HFFc6 (cell line): ENCODE measurements around the gene CCDC158. TPM values are rescaled to one million over a fixed set of nuclear protein-coding genes. Genes with fewer than 3 reads are reported as not detected.

Experiments used
- DNase-seq: peaks from one replicate; pipeline ENCODE4 v3.0.0-alpha.2; 2018
- H3K27ac Mint-ChIP-seq: 2 replicates; pipeline ENCODE4 v1.8.0; 2020; ENCODE audit warnings: mild to moderate bottlenecking, mixed read lengths
- H3K27me3 Mint-ChIP-seq: 2 replicates; pipeline ENCODE4 v1.8.0; 2021; ENCODE audit warnings: mild to moderate bottlenecking, moderate library complexity, mixed read lengths; ENCODE audit not compliant: insufficient read depth
- H3K36me3 Mint-ChIP-seq: 2 replicates; pipeline ENCODE4 v1.8.0; 2021; ENCODE audit warnings: low read depth, mixed read lengths
- H3K4me1 Mint-ChIP-seq: 2 replicates; pipeline ENCODE4 v1.8.0; 2020; ENCODE audit warnings: low read depth, mixed read lengths
- H3K4me3 Mint-ChIP-seq: 2 replicates; pipeline ENCODE4 v1.8.0; 2020; ENCODE audit warnings: mild to moderate bottlenecking, moderate library complexity, mixed read lengths
- H3K9me3 Mint-ChIP-seq: 2 replicates; pipeline ENCODE4 v1.8.0; 2020; ENCODE audit warnings: mild to moderate bottlenecking, mixed read lengths
- total RNA-seq, 6 experiments: library from RNA; stranded (reverse); fragmentation: NEBNext Ultra II Directional; extraction: Animal tissue kit (Norgen Biotek cat#: 25700); gene quantifications; 2 replicates in 1 of 6; 3 replicates in 5 of 6; pipeline ENCODE4 v1.2.3, GENCODE V29; 2021
- TF ChIP-seq, protein P1 (sequence below): fragments of 200-600 bp; sonication (generic); IDR thresholded peaks from 2 replicates; pipeline ENCODE4 v1.5.0; 2021; ENCODE audit warnings: antibody characterized with exemption, mild to moderate bottlenecking

Gene CCDC158
- total RNA-seq, 6 experiments from 2014 or later: 0.05 TPM; not detected in 5

DNA sequence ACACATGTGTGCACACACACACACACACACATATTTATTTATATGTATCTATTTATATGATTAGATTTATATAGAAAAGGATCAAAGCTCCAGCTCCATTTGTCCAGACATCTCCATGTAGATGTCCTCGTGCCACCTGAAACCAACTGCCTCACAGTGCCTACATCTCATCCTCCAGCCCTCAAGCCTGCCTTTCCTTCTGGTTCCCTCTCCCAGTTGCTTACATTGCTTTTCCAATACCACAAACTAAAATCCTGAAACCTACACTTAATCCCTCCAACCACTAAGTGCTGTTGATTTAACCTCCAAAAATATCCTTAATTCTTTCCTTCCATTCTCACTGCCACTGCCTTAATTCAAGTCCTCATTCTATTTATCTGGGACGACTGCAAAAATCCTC lies 63.0 kb downstream of the CCDC158 start:
- peaks cover 11% of the 10 kb centered on the region for H3K9me3 Mint-ChIP-seq

DNA sequence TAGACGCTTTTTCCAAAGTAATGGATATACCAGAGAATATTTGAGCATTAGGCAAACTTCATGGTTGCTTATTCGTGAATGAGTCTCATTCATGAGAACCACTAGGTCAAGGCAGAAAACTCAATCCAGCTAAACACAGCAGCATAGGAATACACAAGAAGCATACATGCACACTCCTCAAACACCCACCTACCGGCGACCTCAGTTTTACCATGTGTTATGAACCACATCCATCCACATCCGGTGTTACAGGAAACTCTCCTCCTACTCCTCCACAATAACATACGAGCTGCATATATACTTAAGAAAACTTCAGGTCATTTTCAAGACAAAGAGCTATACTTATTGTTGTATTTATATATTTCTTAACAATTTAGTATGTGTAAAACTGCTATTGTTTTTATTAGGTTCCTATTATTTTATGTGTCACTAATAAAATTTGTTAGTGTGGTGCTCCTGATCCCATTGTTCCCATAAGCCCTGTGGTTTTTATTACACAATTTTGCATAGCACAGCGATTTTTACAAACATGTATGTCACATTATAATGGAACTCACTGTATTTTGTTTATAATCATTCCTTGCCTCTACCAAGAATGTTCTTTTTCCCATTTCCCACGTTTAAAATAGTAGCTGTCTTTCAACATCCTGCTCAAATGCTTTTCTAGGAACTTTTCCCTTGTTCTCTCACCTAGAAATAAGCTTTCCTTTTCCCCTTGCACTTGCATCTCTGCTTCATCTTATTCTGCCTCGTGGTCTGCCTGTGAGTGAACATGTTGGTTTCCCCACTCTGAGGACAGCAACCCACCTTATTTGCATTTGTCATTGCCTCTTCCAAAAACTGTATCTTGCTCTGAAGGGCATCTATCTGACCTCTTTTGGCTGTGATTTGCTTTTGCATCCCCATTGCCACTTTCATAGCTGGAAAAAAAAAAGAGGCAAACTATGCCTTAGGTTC lies 66.1 kb downstream of the CCDC158 start:
- Mint-ChIP-seq H3K27ac (no peak overlapping the region), H3K36me3 (no peaks in the 10 kb centered on the region; the same call in 1 of the 2 replicates), H3K4me3 (no peak overlapping the region), H3K9me3 (peaks cover 4% of the 10 kb centered on the region; the same call in 1 of the 2 replicates), H3K4me1 (no peaks in the 10 kb centered on the region), H3K27me3 (peaks cover 18% of the 10 kb centered on the region)
- no peak for DNase-seq
- TF ChIP-seq, protein P1, sequence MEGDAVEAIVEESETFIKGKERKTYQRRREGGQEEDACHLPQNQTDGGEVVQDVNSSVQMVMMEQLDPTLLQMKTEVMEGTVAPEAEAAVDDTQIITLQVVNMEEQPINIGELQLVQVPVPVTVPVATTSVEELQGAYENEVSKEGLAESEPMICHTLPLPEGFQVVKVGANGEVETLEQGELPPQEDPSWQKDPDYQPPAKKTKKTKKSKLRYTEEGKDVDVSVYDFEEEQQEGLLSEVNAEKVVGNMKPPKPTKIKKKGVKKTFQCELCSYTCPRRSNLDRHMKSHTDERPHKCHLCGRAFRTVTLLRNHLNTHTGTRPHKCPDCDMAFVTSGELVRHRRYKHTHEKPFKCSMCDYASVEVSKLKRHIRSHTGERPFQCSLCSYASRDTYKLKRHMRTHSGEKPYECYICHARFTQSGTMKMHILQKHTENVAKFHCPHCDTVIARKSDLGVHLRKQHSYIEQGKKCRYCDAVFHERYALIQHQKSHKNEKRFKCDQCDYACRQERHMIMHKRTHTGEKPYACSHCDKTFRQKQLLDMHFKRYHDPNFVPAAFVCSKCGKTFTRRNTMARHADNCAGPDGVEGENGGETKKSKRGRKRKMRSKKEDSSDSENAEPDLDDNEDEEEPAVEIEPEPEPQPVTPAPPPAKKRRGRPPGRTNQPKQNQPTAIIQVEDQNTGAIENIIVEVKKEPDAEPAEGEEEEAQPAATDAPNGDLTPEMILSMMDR: no peak

More for the DNA sequence above, 63.0 kb downstream of the CCDC158 start:
- Mint-ChIP-seq H3K4me1 (no peaks in the 10 kb centered on the region), H3K27ac (no peak overlapping the region), H3K27me3 (peaks cover 18% of the 10 kb centered on the region), H3K4me3 (no peak overlapping the region), H3K36me3 (no peaks in the 10 kb centered on the region; the same call in 1 of the 2 replicates)
- DNase-seq: no peak
- TF ChIP-seq, protein P1: no peak

DNA sequence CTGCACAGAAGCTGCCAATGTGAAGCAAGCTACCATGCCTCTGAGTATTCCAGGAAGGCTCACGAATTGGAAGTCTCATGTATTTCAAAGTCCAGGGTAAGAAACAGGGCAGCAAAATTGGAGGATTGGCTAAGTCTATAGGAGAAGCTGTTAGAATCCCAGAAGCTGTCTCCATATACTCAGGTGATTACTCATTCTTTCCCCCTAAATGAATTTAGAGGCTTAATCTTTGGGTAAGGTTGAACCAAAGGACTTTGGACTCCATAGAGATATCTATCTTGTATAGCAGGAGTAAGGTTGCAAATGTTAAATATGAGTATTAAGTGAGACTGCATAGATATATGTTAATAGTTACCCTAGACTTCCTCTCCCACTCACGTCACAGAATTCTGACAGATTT lies 78.1 kb downstream of the CCDC158 start:
- Mint-ChIP-seq H3K27ac (no peak overlapping the region), H3K36me3 (no peaks in the 10 kb centered on the region), H3K4me1 (peaks cover 5% of the 10 kb centered on the region), H3K4me3 (no peak overlapping the region), H3K9me3 (peaks cover 7% of the 10 kb centered on the region; the same call in 1 of the 2 replicates), H3K27me3 (peaks cover 26% of the 10 kb centered on the region)
- TF ChIP-seq, protein P1: no peak
- no peak for DNase-seq

DNA sequence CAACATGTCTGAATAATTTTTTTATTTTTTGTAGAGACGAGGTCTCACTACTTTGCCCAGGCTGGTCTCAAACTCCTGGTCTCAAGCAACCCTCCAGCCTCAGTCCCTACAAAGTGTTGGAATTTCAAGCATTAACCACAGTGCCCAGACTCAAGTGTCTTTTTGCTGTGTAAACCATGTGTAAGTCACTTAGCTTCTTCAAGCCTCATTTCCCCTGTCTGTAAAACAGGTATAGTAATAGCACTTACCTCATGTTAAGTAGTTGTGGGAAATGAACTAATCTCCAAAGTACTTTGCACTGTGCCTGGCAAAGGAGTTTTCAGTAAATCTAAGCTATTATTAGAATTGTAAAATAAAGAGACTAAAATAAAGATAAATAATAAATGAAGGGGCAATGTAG lies 78.8 kb downstream of the CCDC158 start:
- TF ChIP-seq, protein P1: no peak
- no peak for DNase-seq
- peaks cover 32% of the 10 kb centered on the region for H3K27me3 Mint-ChIP-seq
- 0 out of 2 replicates have a peak, but pooled peaks cover 1% of the 10 kb centered on the region for H3K9me3 Mint-ChIP-seq
- peaks cover 5% of the 10 kb centered on the region for H3K4me1 Mint-ChIP-seq
- H3K4me3 Mint-ChIP-seq: no peak overlapping the region
- H3K36me3 Mint-ChIP-seq: no peaks in the 10 kb centered on the region
- H3K27ac Mint-ChIP-seq: no peak overlapping the region

DNA sequence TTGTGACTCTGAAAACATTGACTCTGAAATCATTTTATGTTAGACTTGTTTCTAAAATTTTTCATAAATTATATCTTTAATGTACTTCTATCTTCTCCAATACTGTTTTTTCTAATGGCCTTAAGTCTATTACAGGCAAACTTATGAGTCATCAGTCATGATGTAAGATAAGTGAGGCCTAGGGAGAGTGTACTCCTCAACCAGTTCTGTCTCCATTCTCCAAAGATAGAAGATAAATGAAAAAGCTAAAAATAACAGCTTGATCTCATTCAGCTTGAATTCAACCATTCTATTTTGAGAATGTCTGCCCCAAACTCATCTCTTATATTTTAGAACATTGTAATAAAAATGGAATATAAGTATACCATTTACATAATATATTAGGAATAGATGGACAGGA lies 79.9 kb downstream of the CCDC158 start:
- no peaks in the 10 kb centered on the region for H3K9me3 Mint-ChIP-seq
- peaks cover 26% of the 10 kb centered on the region for H3K27me3 Mint-ChIP-seq
- TF ChIP-seq, protein P1: no peak
- H3K27ac Mint-ChIP-seq: no peak overlapping the region
- H3K4me1 Mint-ChIP-seq: peaks cover 5% of the 10 kb centered on the region
- DNase-seq: peak; percentile 64
- H3K36me3 Mint-ChIP-seq: no peaks in the 10 kb centered on the region
- H3K4me3 Mint-ChIP-seq: no peak overlapping the region
